CD14-positive monocyte (primary cell): Measurements from ENCODE around the gene PI4K2A. TPM values are rescaled to one million over a fixed set of nuclear protein-coding genes. Genes with fewer than 3 reads are reported as not detected.

Source experiments
- DNase-seq, 3 donors: peaks; one replicate each; pipeline ENCODE4 v3.0.0-alpha.2; 2011 to 2022
- H2AFZ ChIP-seq: 2 replicates; pipeline ENCODE4 v1.6.0; 2012; ENCODE audit warnings: mild to moderate bottlenecking, low read depth, low read length, inconsistent platforms; ENCODE audit not compliant: insufficient read depth, poor library complexity, severe bottlenecking
- H3K27ac ChIP-seq, 2 donors: 1 replicate in 1 of 2; 2 replicates in 1 of 2; pipeline ENCODE4 v1.5.1; 2012 to 2013; ENCODE audit warnings: low read length in 2 of 2, control low read depth in 1 of 2, inconsistent platforms in 1 of 2, low read depth in 1 of 2, mild to moderate bottlenecking in 1 of 2
- H3K27me3 ChIP-seq, 2 donors: one replicate each; pipeline versions ENCODE4 v1.6.0 to v1.6.1; 2011 to 2013; ENCODE audit warnings: low read length in 2 of 2; ENCODE audit not compliant: control insufficient read depth in 2 of 2, insufficient read depth in 2 of 2
- H3K36me3 ChIP-seq, 2 donors: replicated peaks in 1 of 2; 1 replicate in 1 of 2; 2 replicates in 1 of 2; pipeline versions ENCODE4 v1.5.1 to v1.6.1; 2012 to 2013; ENCODE audit warnings: low read length in 2 of 2, control low read depth in 1 of 2, inconsistent platforms in 1 of 2, mild to moderate bottlenecking in 1 of 2; ENCODE audit not compliant: insufficient read depth in 2 of 2, control insufficient read depth in 1 of 2
- H3K4me1 ChIP-seq, 2 donors: 1 replicate in 1 of 2; 2 replicates in 1 of 2; pipeline versions ENCODE4 v1.5.1 to v1.6.1; 2012 to 2013; ENCODE audit warnings: low read length in 2 of 2, control low read depth in 1 of 2, inconsistent platforms in 1 of 2, mild to moderate bottlenecking in 1 of 2, moderate library complexity in 1 of 2; ENCODE audit not compliant: insufficient read depth in 2 of 2, control insufficient read depth in 1 of 2
- H3K4me2 ChIP-seq: replicated peaks from 2 replicates; pipeline ENCODE3; 2012; ENCODE audit warnings: low read length, moderate library complexity, mild to moderate bottlenecking; ENCODE audit not compliant: poor library complexity, severe bottlenecking; ENCODE audit errors: extremely low read depth
- H3K4me3 ChIP-seq, 3 experiments: fragments of 200-600 bp in 1 of 3; sonication (generic) in 1 of 3; replicated peaks in 1 of 3; 1 replicate in 2 of 3; 2 replicates in 1 of 3; pipeline ENCODE4 v1.5.1; 2011 to 2013; ENCODE audit warnings: low read length in 3 of 3, mild to moderate bottlenecking in 3 of 3, control low read depth in 2 of 3, low read depth in 2 of 3, inconsistent platforms in 1 of 3, moderate library complexity in 1 of 3
- H3K79me2 ChIP-seq: 2 replicates; pipeline ENCODE4 v1.6.0; 2012; ENCODE audit warnings: mild to moderate bottlenecking, control low read depth, inconsistent platforms, low read length, moderate library complexity; ENCODE audit not compliant: insufficient read depth
- H3K9ac ChIP-seq: 2 replicates; pipeline ENCODE4 v1.6.0; 2017; ENCODE audit warnings: low read length, mild to moderate bottlenecking; ENCODE audit not compliant: insufficient read depth, poor library complexity, severe bottlenecking
- H3K9me3 ChIP-seq, 2 donors: replicated peaks in 1 of 2; 1 replicate in 1 of 2; 2 replicates in 1 of 2; pipeline versions ENCODE4 v1.5.1 to v1.6.1; 2012 to 2013; ENCODE audit warnings: low read length in 2 of 2, control low read depth in 1 of 2; ENCODE audit not compliant: control insufficient read depth in 1 of 2, insufficient read depth in 1 of 2
- H4K20me1 ChIP-seq: 2 replicates; pipeline ENCODE4 v1.6.0; 2012; ENCODE audit warnings: mild to moderate bottlenecking, low read length, control low read depth, moderate library complexity; ENCODE audit not compliant: insufficient read depth
- H3K27ac Mint-ChIP-seq, 7 donors: one replicate each; pipeline ENCODE4 v1.8.0; 2020; ENCODE audit warnings: mild to moderate bottlenecking in 7 of 7, mixed read lengths in 7 of 7, moderate library complexity in 6 of 7, inconsistent platforms in 2 of 7
- H3K27me3 Mint-ChIP-seq, 3 donors: one replicate each; pipeline ENCODE4 v1.8.0; 2021 to 2022; ENCODE audit warnings: low read depth in 3 of 3, mild to moderate bottlenecking in 3 of 3, mixed read lengths in 3 of 3, moderate library complexity in 3 of 3, inconsistent platforms in 1 of 3
- H3K36me3 Mint-ChIP-seq, 2 donors: one replicate each; pipeline ENCODE4 v1.8.0; 2020; ENCODE audit warnings: mixed read lengths in 2 of 2, inconsistent platforms in 1 of 2, mild to moderate bottlenecking in 1 of 2
- H3K4me1 Mint-ChIP-seq: one replicate; pipeline ENCODE4 v1.8.0; 2020; ENCODE audit warnings: mild to moderate bottlenecking, mixed read lengths
- H3K4me3 Mint-ChIP-seq, 2 donors: one replicate each; pipeline ENCODE4 v1.8.0; 2020; ENCODE audit warnings: mild to moderate bottlenecking in 2 of 2, mixed read lengths in 2 of 2, moderate library complexity in 1 of 2
- H3K9me3 Mint-ChIP-seq, 7 donors: one replicate each; pipeline ENCODE4 v1.8.0; 2020 to 2022; ENCODE audit warnings: mixed read lengths in 7 of 7, mild to moderate bottlenecking in 6 of 7, moderate library complexity in 6 of 7, inconsistent platforms in 2 of 7
- WGBS: methylation state at CpG from one replicate; pipeline ENCODE4 v1.1.5; 2013; ENCODE audit warnings: missing lambda C conversion rate; ENCODE audit not compliant: insufficient coverage; 5-methylcytosine and 5-hydroxymethylcytosine counted together
- intact Hi-C, 2 donors: fragments of 100-400 bp; cut with micrococcal nuclease; formaldehyde crosslinking; loops; one replicate each; pipeline versions ENCODE4 v1.15.0 to v1.15.1; 2023
- polyA plus RNA-seq, 3 donors: library from polyadenylated mRNA; depleted of rRNA in 1 of 3; unstranded in 2 of 3; stranded (reverse) in 1 of 3; fragments of 300-500 nt in 2 of 3; fragments of >200 nt in 1 of 3; fragmentation: Illumina TruSeq in 2 of 3; gene quantifications; 1 replicate in 2 of 3; 2 replicates in 1 of 3; pipeline ENCODE4 v1.2.3, GENCODE V29; 2012 to 2021
- TF ChIP-seq, protein P1 (sequence below): fragments of 200-600 bp; IDR thresholded peaks from one replicate; pipeline ENCODE4 v1.8.0; 2022; ENCODE audit warnings: antibody characterized with exemption, mild to moderate bottlenecking

Gene PI4K2A
- polyA plus RNA-seq, 3 donors: 5.8 to 16.4 (median 6.7) TPM

GRCh38 chr10:97723001-97723400, 82.5 kb downstream of the PI4K2A start:
- peak overlapping the region; percentile 33 to 93 (median 68) for H3K27ac Mint-ChIP-seq
- DNase-seq: peak in 1 of 3 donors; percentile 33
- 86% methylated on average over 3 of the region's 3 CpGs for WGBS

GRCh38 chr10:97724341-97724941, 84.0 kb downstream of the PI4K2A start:
- Mint-ChIP-seq H3K36me3 (peaks cover 5 to 8% of the 10 kb centered on the region in 2 donors), H3K4me3 (no peak overlapping the region), H3K27ac (peak overlapping the region; percentile 74 to 94 (median 91)), H3K9me3 (peaks cover 0 to 5% (median 0%) of the 10 kb centered on the region in 7 donors), H3K4me1 (peaks cover 16% of the 10 kb centered on the region), H3K27me3 (no peaks in the 10 kb centered on the region)
- no peak overlapping the region for H3K4me3 ChIP-seq
- H2AFZ ChIP-seq: no peak overlapping the region
- no peaks in the 10 kb centered on the region for H3K79me2 ChIP-seq
- intact Hi-C loops: no loop called here
- H3K4me1 ChIP-seq: peaks cover 15 to 18% of the 10 kb centered on the region in 2 donors
- peaks cover 0 to 4% of the 10 kb centered on the region in 2 donors for H3K36me3 ChIP-seq
- TF ChIP-seq, protein P1, sequence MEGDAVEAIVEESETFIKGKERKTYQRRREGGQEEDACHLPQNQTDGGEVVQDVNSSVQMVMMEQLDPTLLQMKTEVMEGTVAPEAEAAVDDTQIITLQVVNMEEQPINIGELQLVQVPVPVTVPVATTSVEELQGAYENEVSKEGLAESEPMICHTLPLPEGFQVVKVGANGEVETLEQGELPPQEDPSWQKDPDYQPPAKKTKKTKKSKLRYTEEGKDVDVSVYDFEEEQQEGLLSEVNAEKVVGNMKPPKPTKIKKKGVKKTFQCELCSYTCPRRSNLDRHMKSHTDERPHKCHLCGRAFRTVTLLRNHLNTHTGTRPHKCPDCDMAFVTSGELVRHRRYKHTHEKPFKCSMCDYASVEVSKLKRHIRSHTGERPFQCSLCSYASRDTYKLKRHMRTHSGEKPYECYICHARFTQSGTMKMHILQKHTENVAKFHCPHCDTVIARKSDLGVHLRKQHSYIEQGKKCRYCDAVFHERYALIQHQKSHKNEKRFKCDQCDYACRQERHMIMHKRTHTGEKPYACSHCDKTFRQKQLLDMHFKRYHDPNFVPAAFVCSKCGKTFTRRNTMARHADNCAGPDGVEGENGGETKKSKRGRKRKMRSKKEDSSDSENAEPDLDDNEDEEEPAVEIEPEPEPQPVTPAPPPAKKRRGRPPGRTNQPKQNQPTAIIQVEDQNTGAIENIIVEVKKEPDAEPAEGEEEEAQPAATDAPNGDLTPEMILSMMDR: no peak
- no peaks in the 10 kb centered on the region for H4K20me1 ChIP-seq
- no peaks in the 10 kb centered on the region for H3K27me3 ChIP-seq
- peak; percentile 71 to 89 (median 82) for DNase-seq
- 60% methylated on average over 1 of the region's 5 CpGs for WGBS
- H3K4me2 ChIP-seq: no peak overlapping the region
- H3K27ac ChIP-seq: peak overlapping the region in 1 of 2 donors; percentile 50
- no peaks in the 10 kb centered on the region for H3K9me3 ChIP-seq
- H3K9ac ChIP-seq: no peak overlapping the region

More at GRCh38 chr10:97723001-97723400, 82.5 kb downstream of the PI4K2A start:
- Mint-ChIP-seq H3K36me3 (peaks cover 14 to 16% of the 10 kb centered on the region in 2 donors), H3K4me1 (peaks cover 24% of the 10 kb centered on the region), H3K9me3 (peaks cover 0 to 3% (median 0%) of the 10 kb centered on the region in 7 donors), H3K27me3 (no peaks in the 10 kb centered on the region), H3K4me3 (no peak overlapping the region)
- Histone ChIP-seq H3K79me2 (no peaks in the 10 kb centered on the region), H3K36me3 (peaks cover 0 to 14% of the 10 kb centered on the region in 2 donors), H3K4me1 (peaks cover 21 to 22% of the 10 kb centered on the region in 2 donors), H4K20me1 (peaks cover 14% of the 10 kb centered on the region), H3K4me2 (no peak overlapping the region), H3K9me3 (no peaks in the 10 kb centered on the region), H2AFZ (no peak overlapping the region), H3K27me3 (no peaks in the 10 kb centered on the region), H3K9ac (no peak overlapping the region), H3K4me3 (no peak overlapping the region), H3K27ac (no peak overlapping the region)
- TF ChIP-seq, protein P1: no peak
- intact Hi-C loops: no loop called here

Other genes starting within 250 kb of the PI4K2A start
- 10 to 100 TPM; 31.0 to 98.7 (median 44.3) TPM for gene RRP12, start 239.3 kb upstream of the PI4K2A start, polyA plus RNA-seq
- gene PGAM1, start 214.5 kb upstream of the PI4K2A start, polyA plus RNA-seq: 100 to 1,000 TPM; 276 to 749 (median 498) TPM
- gene EXOSC1, start 194.7 kb upstream of the PI4K2A start, polyA plus RNA-seq: 10 to 100 TPM; 34.7 to 60.6 (median 55.8) TPM
- gene ZDHHC16, start 194.5 kb upstream of the PI4K2A start, polyA plus RNA-seq: 10 to 100 TPM; 16.3 to 26.4 (median 24.1) TPM
- 10 to 100 TPM; 23.2 to 74.5 (median 29.2) TPM for gene MMS19, start 142.2 kb upstream of the PI4K2A start, polyA plus RNA-seq
- gene UBTD1, start 141.7 kb upstream of the PI4K2A start, polyA plus RNA-seq: 10 to 100 TPM; 17.2 to 20.0 (median 19.0) TPM
- gene ANKRD2, start 67.9 kb upstream of the PI4K2A start, polyA plus RNA-seq: not detected
- gene HOGA1, start 56.3 kb upstream of the PI4K2A start, polyA plus RNA-seq: not detected
- not detected for gene C10orf62, start 51.0 kb upstream of the PI4K2A start, polyA plus RNA-seq
- gene MORN4, start 7.2 kb upstream of the PI4K2A start, polyA plus RNA-seq: not detected
- gene AVPI1, start 46.6 kb downstream of the PI4K2A start, polyA plus RNA-seq: 10 to 100 TPM in 1 of 3 donors, 1 to 10 TPM in 2; 2.0 to 11.2 (median 2.9) TPM
- 10 to 100 TPM in 1 of 3 donors, 1 to 10 TPM in 2; 3.7 to 28.0 (median 9.2) TPM for gene MARVELD1, start 73.1 kb downstream of the PI4K2A start, polyA plus RNA-seq
- 10 to 100 TPM in 1 of 3 donors, 1 to 10 TPM in 2; 6.2 to 31.1 (median 9.7) TPM for gene ZFYVE27, start 96.5 kb downstream of the PI4K2A start, polyA plus RNA-seq
- gene SFRP5, start 131.3 kb downstream of the PI4K2A start, polyA plus RNA-seq: not detected
- under 1 TPM in 1 of 3 donors, not detected in 2; 0.03 TPM for gene GOLGA7B, start 209.2 kb downstream of the PI4K2A start, polyA plus RNA-seq